GM06990 (cell line): ENCODE measurements around the gene INPP1.
"Not testable (repeated sequence)": the region's sequence is repeated elsewhere in the genome, so short reads cannot be mapped to it uniquely, and the experiment has no call there.

Source experiments
- DNase-seq: peaks from one replicate; pipeline ENCODE4 v3.0.0-alpha.2; 2011; ENCODE audit not compliant: insufficient read length; ENCODE audit errors: extremely low read depth
- H3K27me3 ChIP-seq: replicated peaks from 2 replicates; pipeline ENCODE4 v1.6.0; 2011; ENCODE audit warnings: low read length; ENCODE audit not compliant: control insufficient read depth, insufficient read depth
- H3K36me3 ChIP-seq: 2 replicates; pipeline ENCODE4 v1.5.1; 2011; ENCODE audit warnings: low read length; ENCODE audit not compliant: control insufficient read depth, insufficient read depth
- H3K4me3 ChIP-seq: replicated peaks from 2 replicates; pipeline ENCODE4 v1.5.1; 2011; ENCODE audit warnings: low read depth, mild to moderate bottlenecking, control low read depth, low read length
- TF ChIP-seq, protein P1 (sequence below): IDR thresholded peaks from 2 replicates; pipeline ENCODE4 v1.5.1; 2011; ENCODE audit warnings: low read length, control low read depth, mild to moderate bottlenecking, inconsistent platforms; ENCODE audit not compliant: insufficient read depth, poor library complexity, severe bottlenecking

INPP1 gene

DNA sequence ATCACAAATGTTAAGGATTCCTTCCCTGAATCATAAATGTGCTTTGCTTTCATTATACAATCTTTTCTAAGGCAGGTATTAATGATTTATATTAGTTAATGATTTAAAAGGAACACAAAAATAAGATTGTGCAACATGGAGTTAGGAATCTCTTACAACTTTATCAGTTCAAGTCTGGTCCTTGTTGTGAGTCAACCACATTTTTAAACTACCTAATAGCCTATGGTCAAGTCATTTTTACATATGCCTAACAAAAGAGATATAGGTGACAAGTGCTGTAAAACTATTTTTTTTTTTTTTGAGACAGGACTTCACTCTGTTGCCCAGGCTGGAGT lies 8.2 kb upstream of the INPP1 start:
- Histone ChIP-seq H3K36me3 (no peaks in the 10 kb centered on the region), H3K27me3 (no peaks in the 10 kb centered on the region), H3K4me3 (no peak overlapping the region)
- TF ChIP-seq, protein P1, sequence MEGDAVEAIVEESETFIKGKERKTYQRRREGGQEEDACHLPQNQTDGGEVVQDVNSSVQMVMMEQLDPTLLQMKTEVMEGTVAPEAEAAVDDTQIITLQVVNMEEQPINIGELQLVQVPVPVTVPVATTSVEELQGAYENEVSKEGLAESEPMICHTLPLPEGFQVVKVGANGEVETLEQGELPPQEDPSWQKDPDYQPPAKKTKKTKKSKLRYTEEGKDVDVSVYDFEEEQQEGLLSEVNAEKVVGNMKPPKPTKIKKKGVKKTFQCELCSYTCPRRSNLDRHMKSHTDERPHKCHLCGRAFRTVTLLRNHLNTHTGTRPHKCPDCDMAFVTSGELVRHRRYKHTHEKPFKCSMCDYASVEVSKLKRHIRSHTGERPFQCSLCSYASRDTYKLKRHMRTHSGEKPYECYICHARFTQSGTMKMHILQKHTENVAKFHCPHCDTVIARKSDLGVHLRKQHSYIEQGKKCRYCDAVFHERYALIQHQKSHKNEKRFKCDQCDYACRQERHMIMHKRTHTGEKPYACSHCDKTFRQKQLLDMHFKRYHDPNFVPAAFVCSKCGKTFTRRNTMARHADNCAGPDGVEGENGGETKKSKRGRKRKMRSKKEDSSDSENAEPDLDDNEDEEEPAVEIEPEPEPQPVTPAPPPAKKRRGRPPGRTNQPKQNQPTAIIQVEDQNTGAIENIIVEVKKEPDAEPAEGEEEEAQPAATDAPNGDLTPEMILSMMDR: no peak
- DNase-seq: no peak

- not testable (repeated sequence) for DNase-seq, H3K4me3 ChIP-seq, H3K36me3 ChIP-seq, H3K27me3 ChIP-seq
Observed at GRCh38 chr2:190335584-190335983, 7.8 kb upstream of the INPP1 start.

GRCh38 chr2:190336420-190336819 lies 7.0 kb upstream of the INPP1 start:
- no peaks in the 10 kb centered on the region for H3K27me3 ChIP-seq
- H3K4me3 ChIP-seq: no peak overlapping the region
- H3K36me3 ChIP-seq: no peaks in the 10 kb centered on the region
- DNase-seq: no peak
- TF ChIP-seq, protein P1: no peak

DNA sequence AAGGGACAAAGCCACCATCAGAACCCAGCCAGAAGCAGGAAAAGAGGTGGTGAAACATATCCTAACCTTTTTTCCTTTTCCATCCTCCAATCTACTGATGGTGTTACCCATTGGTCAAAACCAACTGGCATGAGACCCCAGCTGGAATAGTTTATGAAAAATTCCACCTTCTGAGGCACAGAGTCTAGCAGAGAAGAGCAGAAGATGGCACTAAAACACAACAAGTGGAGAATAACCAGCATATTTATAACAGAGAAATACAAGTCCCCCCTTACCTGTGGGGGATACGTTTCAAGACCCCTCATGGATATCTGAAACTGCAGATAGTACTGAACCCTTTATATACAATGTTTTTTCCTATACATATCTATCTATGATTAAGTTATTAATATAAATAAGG lies 4.9 kb upstream of the INPP1 start:
- Histone ChIP-seq H3K4me3 (no peak overlapping the region), H3K36me3 (no peaks in the 10 kb centered on the region), H3K27me3 (no peaks in the 10 kb centered on the region)
- DNase-seq: no peak
- TF ChIP-seq, protein P1: no peak

GRCh38 chr2:190339394-190339793 lies 4.0 kb upstream of the INPP1 start:
- TF ChIP-seq, protein P1: no peak

GRCh38 chr2:190340369-190340768 lies 3.0 kb upstream of the INPP1 start:
- no peak for DNase-seq
- H3K4me3 ChIP-seq: no peak overlapping the region
- TF ChIP-seq, protein P1: no peak
- H3K36me3 ChIP-seq: no peaks in the 10 kb centered on the region
- no peaks in the 10 kb centered on the region for H3K27me3 ChIP-seq

More at GRCh38 chr2:190339394-190339793, 4.0 kb upstream of the INPP1 start:
- Histone ChIP-seq H3K27me3 (no peaks in the 10 kb centered on the region), H3K36me3 (no peaks in the 10 kb centered on the region), H3K4me3 (no peak overlapping the region)
- DNase-seq: no peak
